H9 (cell line): Measurements from ENCODE around the gene KAT14. TPM values are rescaled to one million over a fixed set of nuclear protein-coding genes. Genes with fewer than 3 reads are reported as not detected.

Source experiments
- DNase-seq: peaks from one replicate; pipeline ENCODE4 v3.0.0-alpha.2; 2017
- H2AFZ ChIP-seq: one replicate; pipeline ENCODE4 v1.6.1; 2013; ENCODE audit warnings: mild to moderate bottlenecking, low read length, control low read depth, moderate library complexity
- H2AK5ac ChIP-seq: 2 replicates; pipeline ENCODE4 v1.6.1; 2013; ENCODE audit warnings: low read length, control low read depth, mixed read lengths; ENCODE audit not compliant: insufficient read length
- H2BK120ac ChIP-seq: one replicate; pipeline ENCODE4 v1.6.1; 2013; ENCODE audit warnings: low read depth, mild to moderate bottlenecking, low read length, control low read depth, inconsistent platforms; ENCODE audit not compliant: poor library complexity, severe bottlenecking
- H2BK12ac ChIP-seq: 2 replicates; pipeline ENCODE4 v1.6.1; 2013; ENCODE audit warnings: low read length, control low read depth, mixed read lengths, low read depth; ENCODE audit not compliant: insufficient read length
- H2BK15ac ChIP-seq: 2 replicates; pipeline ENCODE4 v1.6.1; 2013; ENCODE audit warnings: low read depth, low read length, control low read depth
- H2BK20ac ChIP-seq: one replicate; pipeline ENCODE4 v1.6.1; 2013; ENCODE audit warnings: low read depth, mild to moderate bottlenecking, low read length, control low read depth, inconsistent platforms; ENCODE audit not compliant: poor library complexity, severe bottlenecking
- H2BK5ac ChIP-seq: 2 replicates; pipeline ENCODE4 v1.6.1; 2013; ENCODE audit warnings: low read length, control low read depth, mixed read lengths; ENCODE audit not compliant: insufficient read length
- H3K14ac ChIP-seq: 2 replicates; pipeline ENCODE4 v1.6.1; 2013; ENCODE audit warnings: low read length, control low read depth; ENCODE audit not compliant: insufficient read depth
- H3K18ac ChIP-seq: 2 replicates; pipeline ENCODE4 v1.6.1; 2013; ENCODE audit warnings: low read depth, mild to moderate bottlenecking, mixed read lengths, low read length, control low read depth; ENCODE audit not compliant: insufficient read length
- H3K23ac ChIP-seq: 2 replicates; pipeline ENCODE4 v1.6.1; 2013; ENCODE audit warnings: low read length, control low read depth, mixed read lengths, low read depth; ENCODE audit not compliant: insufficient read length
- H3K23me2 ChIP-seq: 2 replicates; pipeline ENCODE4 v1.6.1; 2013; ENCODE audit warnings: low read depth, mild to moderate bottlenecking, mixed read lengths, low read length, control low read depth; ENCODE audit not compliant: insufficient read length, poor library complexity, severe bottlenecking
- H3K27ac ChIP-seq: 2 replicates; pipeline ENCODE4 v1.5.1; 2013; ENCODE audit warnings: low read length, control low read depth, mixed read lengths, low read depth; ENCODE audit not compliant: insufficient read length
- H3K27me3 ChIP-seq: 2 replicates; pipeline ENCODE4 v1.6.1; 2013; ENCODE audit warnings: low read length, control low read depth, inconsistent platforms; ENCODE audit not compliant: insufficient read depth
- H3K4ac ChIP-seq: 2 replicates; pipeline ENCODE4 v1.6.1; 2013; ENCODE audit warnings: low read depth, mild to moderate bottlenecking, control low read depth, inconsistent platforms, low read length, moderate library complexity
- H3K4me1 ChIP-seq: 2 replicates; pipeline ENCODE4 v1.6.1; 2013; ENCODE audit warnings: low read length, control low read depth, inconsistent platforms; ENCODE audit not compliant: insufficient read depth
- H3K4me2 ChIP-seq: 2 replicates; pipeline ENCODE4 v1.6.1; 2013; ENCODE audit warnings: low read length, control low read depth, mixed read lengths; ENCODE audit not compliant: insufficient read length, insufficient read depth
- H3K56ac ChIP-seq: 2 replicates; pipeline ENCODE4 v1.6.1; 2013; ENCODE audit warnings: low read depth, mild to moderate bottlenecking, mixed read lengths, low read length, control low read depth; ENCODE audit not compliant: insufficient read length
- H3K79me1 ChIP-seq: 2 replicates; pipeline ENCODE4 v1.6.1; 2013; ENCODE audit warnings: low read depth, mild to moderate bottlenecking, moderate library complexity, low read length, control low read depth, inconsistent platforms; ENCODE audit not compliant: insufficient read depth, poor library complexity, severe bottlenecking
- H3K79me2 ChIP-seq: 2 replicates; pipeline ENCODE4 v1.6.1; 2013; ENCODE audit warnings: low read length, control low read depth, inconsistent platforms; ENCODE audit not compliant: insufficient read depth
- H3K9ac ChIP-seq: 2 replicates; pipeline ENCODE4 v1.6.1; 2013; ENCODE audit warnings: low read length, control low read depth, mixed read lengths; ENCODE audit not compliant: insufficient read length; ENCODE audit errors: extremely low read depth
- H3K9me3 ChIP-seq: one replicate; pipeline ENCODE4 v1.6.1; 2013; ENCODE audit warnings: low read depth, low read length, inconsistent platforms; ENCODE audit not compliant: control insufficient read depth
- H3T11ph ChIP-seq: one replicate; pipeline ENCODE4 v1.6.1; 2013; ENCODE audit warnings: mild to moderate bottlenecking, low read length, control low read depth, inconsistent platforms
- H4K20me1 ChIP-seq: one replicate; pipeline ENCODE4 v1.6.1; 2013; ENCODE audit not compliant: control insufficient read depth, insufficient read length, insufficient read depth
- H4K5ac ChIP-seq: 2 replicates; pipeline ENCODE4 v1.6.1; 2013; ENCODE audit warnings: low read depth, mild to moderate bottlenecking, mixed read lengths, low read length, control low read depth; ENCODE audit not compliant: insufficient read length
- H4K8ac ChIP-seq: replicated peaks from 2 replicates; pipeline ENCODE4 v1.6.1; 2013; ENCODE audit warnings: low read length, control low read depth, mixed read lengths, low read depth; ENCODE audit not compliant: insufficient read length
- H4K91ac ChIP-seq: 2 replicates; pipeline ENCODE4 v1.6.1; 2013; ENCODE audit warnings: low read depth, mild to moderate bottlenecking, moderate library complexity, mixed read lengths, low read length, control low read depth; ENCODE audit not compliant: insufficient read length
- H3K27ac Mint-ChIP-seq, 3 experiments: 2 replicates in 2 of 3; 3 replicates in 1 of 3; pipeline ENCODE4 v1.8.0; 2020 to 2021; ENCODE audit warnings: mixed read lengths in 3 of 3, mild to moderate bottlenecking in 1 of 3, moderate library complexity in 1 of 3
- H3K27me3 Mint-ChIP-seq: 2 replicates; pipeline ENCODE4 v1.8.0; 2021; ENCODE audit warnings: low read depth, mild to moderate bottlenecking, moderate library complexity, mixed read lengths
- H3K36me3 Mint-ChIP-seq, 3 experiments: 2 replicates in 2 of 3; 3 replicates in 1 of 3; pipeline ENCODE4 v1.8.0; 2020 to 2021; ENCODE audit warnings: low read depth in 3 of 3, mixed read lengths in 3 of 3; ENCODE audit not compliant: insufficient read depth in 1 of 3
- H3K4me1 Mint-ChIP-seq, 2 experiments: 2 replicates each; pipeline ENCODE4 v1.8.0; 2020; ENCODE audit warnings: mixed read lengths in 2 of 2
- H3K4me3 Mint-ChIP-seq, 2 experiments: 2 replicates in 1 of 2; 3 replicates in 1 of 2; pipeline ENCODE4 v1.8.0; 2020 to 2021; ENCODE audit warnings: mild to moderate bottlenecking in 2 of 2, mixed read lengths in 2 of 2, moderate library complexity in 1 of 2
- H3K9me3 Mint-ChIP-seq, 2 experiments: 2 replicates in 1 of 2; 3 replicates in 1 of 2; pipeline ENCODE4 v1.8.0; 2020; ENCODE audit warnings: mild to moderate bottlenecking in 2 of 2, mixed read lengths in 2 of 2, moderate library complexity in 1 of 2
- CTCF ChIP-seq: fragments of 200-600 bp; sonication (generic); conservative IDR thresholded peaks from 3 replicates; pipeline ENCODE4 v1.8.0; 2021; ENCODE audit warnings: antibody characterized with exemption, mild to moderate bottlenecking
- WGBS: extraction: QIAGEN DNeasy Blood & Tissue Kit; methylation state at CpG from one replicate; pipeline ENCODE4 v1.1.7; 2013; ENCODE audit warnings: missing lambda C conversion rate, low lambda C conversion rate, mixed read lengths; ENCODE audit not compliant: insufficient read length; ENCODE audit errors: extremely low coverage; 5-methylcytosine and 5-hydroxymethylcytosine counted together
- total RNA-seq: library from RNA; stranded (reverse); gene quantifications from 2 replicates; pipeline ENCODE4 v1.2.1, GENCODE V29; 2021

KAT14 gene
- total RNA-seq, 1 experiment from 2014 or later = 19.2 TPM

GRCh38 chr20:18133962-18134361, 3.7 kb upstream of the KAT14 start:
- no peaks in the 10 kb centered on the region for H4K20me1 ChIP-seq
- H3K4me1 Mint-ChIP-seq = peaks cover 7 to 9% of the 10 kb centered on the region in 2 experiments
- H3K36me3 Mint-ChIP-seq = no peaks in the 10 kb centered on the region; a peak in 1 of 7 replicates
- no peak overlapping the region for H4K5ac ChIP-seq
- H3K79me1 ChIP-seq = no peaks in the 10 kb centered on the region
- H3K79me2 ChIP-seq = peaks cover 9% of the 10 kb centered on the region; the same call in 1 of the 2 replicates
- H3K4me1 ChIP-seq = peaks cover 3% of the 10 kb centered on the region; the same call in 1 of the 2 replicates
- H3K9me3 Mint-ChIP-seq = no peaks in the 10 kb centered on the region
- no peak overlapping the region for H2BK120ac ChIP-seq
- no peak for DNase-seq
- H3K14ac ChIP-seq = no peak overlapping the region
- H2BK15ac ChIP-seq = no peak overlapping the region
- H3K9me3 ChIP-seq = no peaks in the 10 kb centered on the region
- peak overlapping the region in 1 of 3 experiments; percentile 12; a peak in 2 of 7 replicates for H3K27ac Mint-ChIP-seq
- H2BK12ac ChIP-seq = no peak overlapping the region
- H4K8ac ChIP-seq = no peak overlapping the region
- H2AFZ ChIP-seq = no peak overlapping the region
- peaks cover 5% of the 10 kb centered on the region; the same call in 1 of the 2 replicates for H3K27me3 Mint-ChIP-seq
- H3K27ac ChIP-seq = no peak overlapping the region
- no peak overlapping the region for H3K4ac ChIP-seq
- no peaks in the 10 kb centered on the region for H3K27me3 ChIP-seq
- no peak overlapping the region for H3K4me2 ChIP-seq
- no peak overlapping the region for H4K91ac ChIP-seq
- no peak overlapping the region for H3T11ph ChIP-seq
- no peak overlapping the region for H3K18ac ChIP-seq
- no peak overlapping the region for H2BK5ac ChIP-seq
- H3K23me2 ChIP-seq = no peaks in the 10 kb centered on the region
- H2BK20ac ChIP-seq = no peak overlapping the region
- no peak overlapping the region for H3K56ac ChIP-seq
- no peak overlapping the region for H3K4me3 Mint-ChIP-seq
- no peak overlapping the region for H3K9ac ChIP-seq
- no peak overlapping the region for H3K23ac ChIP-seq
- TF ChIP-seq CTCF = no peak
- WGBS = no CpG with 5 or more reads among the region's 2 CpGs
- H2AK5ac ChIP-seq = no peak overlapping the region
